NCI-H748 treated with DMSO at 0.1 percent for 48 hours (cell line): Measurements from ENCODE around the gene MIER2.
"Not testable (repeated sequence)": the region's sequence is repeated elsewhere in the genome, so short reads cannot be mapped to it uniquely, and the experiment has no call there.

Experiments used
- DNase-seq: peaks from one replicate; lab custom pipeline; 2025; lab: John Stamatoyannopoulos, UW

Gene MIER2, protein sequence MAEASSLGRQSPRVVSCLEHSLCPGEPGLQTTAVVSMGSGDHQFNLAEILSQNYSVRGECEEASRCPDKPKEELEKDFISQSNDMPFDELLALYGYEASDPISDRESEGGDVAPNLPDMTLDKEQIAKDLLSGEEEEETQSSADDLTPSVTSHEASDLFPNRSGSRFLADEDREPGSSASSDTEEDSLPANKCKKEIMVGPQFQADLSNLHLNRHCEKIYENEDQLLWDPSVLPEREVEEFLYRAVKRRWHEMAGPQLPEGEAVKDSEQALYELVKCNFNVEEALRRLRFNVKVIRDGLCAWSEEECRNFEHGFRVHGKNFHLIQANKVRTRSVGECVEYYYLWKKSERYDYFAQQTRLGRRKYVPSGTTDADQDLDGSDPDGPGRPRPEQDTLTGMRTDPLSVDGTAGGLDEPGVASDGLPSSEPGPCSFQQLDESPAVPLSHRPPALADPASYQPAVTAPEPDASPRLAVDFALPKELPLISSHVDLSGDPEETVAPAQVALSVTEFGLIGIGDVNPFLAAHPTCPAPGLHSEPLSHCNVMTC

GRCh38 chr19:344625-345319 lies at the start of gene MIER2:
Gene MIER2 (minus strand): TSS chr19:344796. CDS start chr19:344782, 14 bp downstream.
- DNase-seq, result peak; percentile 30

DNA sequence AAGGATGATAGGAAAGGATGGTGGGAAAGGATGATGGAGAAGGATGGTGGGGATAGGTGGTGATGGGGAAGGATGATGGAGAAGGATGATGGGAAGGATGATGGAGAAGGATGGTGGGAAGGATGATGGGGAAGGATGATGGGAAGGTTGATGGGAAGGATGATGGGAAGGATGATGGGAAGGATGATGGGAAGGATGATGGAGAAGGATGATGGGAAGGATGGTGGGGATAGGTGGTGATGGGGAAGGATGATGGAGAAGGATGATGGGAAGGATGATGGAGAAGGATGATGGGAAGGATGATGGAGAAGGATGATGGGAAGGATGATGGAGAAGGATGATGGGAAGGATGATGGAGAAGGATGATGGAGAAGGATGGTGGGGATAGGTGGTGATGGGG lies 49.0 kb upstream of the MIER2 start:
- DNase-seq, result not testable (repeated sequence)

- DNase-seq, result no peak
These were observed 47.9 kb upstream of the MIER2 start for GRCh38 chr19:392375-392970.

DNA sequence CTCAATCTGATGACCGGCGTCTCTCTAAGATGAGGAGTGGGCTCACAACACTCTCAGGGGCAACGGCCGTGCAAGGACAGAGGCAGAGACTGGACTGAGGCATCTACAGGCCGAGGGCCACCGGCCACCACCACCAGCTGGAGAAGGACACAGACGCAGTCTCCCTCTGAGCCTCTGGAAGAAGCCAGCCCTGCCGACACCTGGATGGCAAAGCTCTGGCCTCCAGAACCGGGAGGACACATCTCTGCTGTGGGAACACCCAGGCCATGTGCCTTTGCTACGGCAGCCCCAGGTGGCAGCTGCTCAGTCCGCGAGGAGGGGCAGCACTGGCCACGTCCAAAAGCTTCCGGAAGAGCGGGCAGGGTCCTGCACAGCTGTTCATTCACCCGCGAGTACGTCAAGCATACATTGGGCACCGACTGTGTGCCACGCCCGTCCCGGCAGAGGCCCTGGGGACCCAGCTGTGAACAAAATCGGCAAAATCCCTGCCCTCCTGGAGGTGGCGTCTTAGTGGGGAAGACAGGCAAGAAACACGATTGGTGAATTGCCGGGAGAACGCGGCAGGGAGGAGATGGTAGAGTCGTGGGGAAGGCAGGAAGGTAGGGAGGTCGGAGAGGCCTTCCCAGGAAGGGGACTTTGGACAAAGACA lies 47.3 kb upstream of the MIER2 start:
- DNase-seq, result no peak

DNA sequence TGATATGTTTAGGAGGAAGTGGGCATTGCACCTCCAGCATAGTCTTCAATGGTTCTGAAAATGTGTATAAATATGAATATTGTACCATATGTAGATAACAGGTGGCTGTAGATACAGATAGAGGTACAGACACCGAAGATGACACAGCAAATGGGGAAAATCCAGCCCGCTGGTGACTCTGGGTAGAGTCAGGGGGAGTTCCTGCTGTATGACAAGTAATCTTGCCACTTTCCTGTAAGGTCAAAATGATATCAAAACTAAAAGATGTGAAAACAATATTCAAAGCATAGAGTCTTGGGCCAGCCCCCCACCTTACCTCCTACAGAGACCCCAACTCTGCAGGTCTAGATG lies 46.6 kb upstream of the MIER2 start:
- DNase-seq, result no peak

GRCh38 chr19:390386-391206 lies 46.0 kb upstream of the MIER2 start:
- DNase-seq, result no peak

- no peak for DNase-seq
These were observed 45.3 kb upstream of the MIER2 start for GRCh38 chr19:389935-390289.

GRCh38 chr19:389255-389934 lies 44.8 kb upstream of the MIER2 start:
- DNase-seq, result no peak

- DNase-seq, result no peak
These were observed 44.1 kb upstream of the MIER2 start for GRCh38 chr19:388691-389090.

GRCh38 chr19:387777-388176 lies 43.2 kb upstream of the MIER2 start:
- no peak for DNase-seq

DNA sequence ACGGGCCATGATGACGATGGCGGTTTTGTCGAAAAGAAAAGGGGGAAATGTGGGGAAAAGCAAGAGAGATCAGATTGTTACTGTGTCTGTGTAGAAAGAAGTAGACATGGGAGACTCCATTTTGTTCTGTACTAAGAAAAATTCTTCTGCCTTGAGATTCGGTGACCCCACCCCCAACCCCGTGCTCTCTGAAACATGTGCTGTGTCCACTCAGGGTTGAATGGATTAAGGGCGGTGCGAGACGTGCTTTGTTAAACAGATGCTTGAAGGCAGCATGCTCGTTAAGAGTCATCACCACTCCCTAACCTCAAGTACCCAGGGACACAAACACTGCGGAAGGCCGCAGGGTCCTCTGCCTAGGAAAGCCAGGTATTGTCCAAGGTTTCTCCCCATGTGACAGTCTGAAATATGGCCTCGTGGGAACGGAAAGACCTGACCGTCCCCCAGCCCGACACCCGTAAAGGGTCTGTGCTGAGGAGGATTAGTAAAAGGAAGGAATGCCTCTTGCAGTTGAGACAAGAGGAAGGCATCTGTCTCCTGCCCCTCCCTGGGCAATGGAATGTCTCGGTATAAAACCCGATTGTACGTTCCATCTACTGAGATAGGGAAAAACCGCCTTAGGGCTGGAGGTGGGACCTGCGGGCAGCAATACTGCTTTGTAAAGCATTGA lies 42.2 kb upstream of the MIER2 start:
- DNase-seq, result not testable (repeated sequence)

DNA sequence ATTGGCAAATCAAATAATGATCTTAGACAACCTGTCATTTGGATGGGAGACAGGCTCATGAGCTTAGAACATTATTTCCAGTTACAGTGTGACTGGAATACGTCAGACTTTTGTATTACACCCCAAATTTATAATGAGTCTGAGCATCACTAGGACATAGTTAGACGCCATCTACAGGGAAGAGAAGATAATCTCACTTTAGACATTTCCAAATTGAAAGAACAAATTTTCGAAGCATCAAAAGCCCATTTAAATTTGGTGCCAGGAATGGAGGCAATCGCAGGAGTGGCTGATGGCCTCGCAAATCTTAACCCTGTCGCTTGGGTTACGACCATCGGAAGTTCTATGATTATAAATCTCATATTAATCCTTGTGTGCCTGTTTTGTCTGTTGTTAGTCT lies 41.6 kb upstream of the MIER2 start:
- not testable (repeated sequence) for DNase-seq

DNA sequence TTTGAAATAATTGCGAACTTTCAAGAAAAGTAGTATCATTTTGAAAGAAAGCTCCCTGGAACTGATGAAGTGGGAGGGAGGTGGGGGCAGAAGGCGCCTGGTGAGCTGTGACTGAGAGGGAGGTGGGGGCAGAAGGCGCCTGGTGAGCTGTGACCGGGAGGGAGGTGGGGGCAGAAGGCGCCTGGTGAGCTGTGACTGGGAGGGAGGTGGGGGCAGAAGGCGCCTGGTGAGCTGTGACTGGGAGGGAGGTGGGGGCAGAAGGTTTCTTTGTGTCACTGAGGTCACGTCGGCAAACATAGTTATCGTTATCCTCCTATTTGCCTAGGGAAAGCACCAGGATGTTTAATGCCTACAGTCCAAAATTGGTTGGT lies 40.2 kb upstream of the MIER2 start:
- no peak for DNase-seq

GRCh38 chr19:383922-384798 lies 39.6 kb upstream of the MIER2 start:
- DNase-seq, result no peak

DNA sequence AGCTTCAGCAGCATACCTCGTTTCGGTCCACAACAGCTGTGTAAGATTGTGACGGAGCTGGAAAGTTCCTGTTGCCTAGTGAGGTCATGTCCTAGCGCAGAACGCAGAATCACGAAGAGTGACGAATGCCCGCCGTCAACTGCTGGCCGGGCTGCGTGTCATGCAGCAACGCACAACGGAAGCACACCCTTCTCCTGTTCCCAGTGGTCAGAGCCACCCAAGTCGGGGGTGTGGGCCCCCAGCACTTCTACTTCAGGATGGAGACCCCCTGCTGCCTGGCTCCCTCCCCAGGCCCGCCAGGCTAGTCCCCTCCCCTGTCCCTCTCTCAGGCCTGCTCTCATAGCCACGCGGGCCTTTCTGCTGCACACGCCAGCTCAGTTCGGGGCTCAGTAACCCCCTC lies 38.4 kb upstream of the MIER2 start:
- DNase-seq, result no peak

GRCh38 chr19:382578-382977 lies 38.0 kb upstream of the MIER2 start:
- not testable (repeated sequence) for DNase-seq

DNA sequence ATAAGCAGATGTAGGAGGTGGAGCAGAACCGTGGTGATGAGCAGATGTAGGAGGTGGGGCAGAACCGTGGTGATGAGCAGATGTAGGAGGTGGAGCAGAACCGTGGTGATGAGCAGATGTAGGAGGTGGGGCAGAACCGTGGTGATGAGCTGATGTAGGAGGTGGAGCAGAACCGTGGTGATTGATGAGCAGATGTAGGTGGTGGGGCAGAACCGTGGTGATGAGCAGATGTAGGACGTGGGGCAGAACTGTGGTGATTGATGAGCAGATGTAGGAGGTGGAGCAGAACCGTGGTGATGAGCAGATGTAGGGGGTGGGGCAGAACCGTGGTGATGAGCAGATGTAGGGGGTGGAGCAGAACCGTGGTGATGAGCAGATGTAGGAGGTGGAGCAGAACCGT lies 37.3 kb upstream of the MIER2 start:
- DNase-seq, result not testable (repeated sequence)

GRCh38 chr19:380618-381219 lies 36.1 kb upstream of the MIER2 start:
- DNase-seq, result not testable (repeated sequence)

- DNase-seq, result no peak
These were observed 35.2 kb upstream of the MIER2 start for GRCh38 chr19:379796-380195.
